ENCODE data around the gene INPP5F.

The INPP5F gene

DNA sequence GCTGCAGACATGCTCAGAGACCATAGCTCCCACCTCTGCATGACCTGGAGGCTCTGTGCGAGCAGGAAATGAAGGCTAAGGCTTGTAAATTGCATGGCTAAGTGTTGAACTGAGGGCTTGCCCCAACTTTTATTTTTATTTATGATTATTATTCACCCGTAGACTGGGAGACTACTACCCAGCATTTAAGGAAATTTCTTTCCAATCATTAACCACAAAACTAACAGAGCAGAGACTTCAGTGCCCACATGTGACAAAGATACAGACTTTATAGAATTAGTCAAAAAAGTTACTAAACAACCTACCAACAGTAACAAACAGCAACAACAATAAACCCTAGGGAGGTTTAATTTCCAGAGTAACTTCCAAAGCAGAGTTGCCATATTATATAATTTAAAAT is 107.1 kb downstream of the INPP5F start:
- TF ChIP-seq ESRRG (CRISPR knock-in tag; IDR thresholded peaks at IDR 0.05) (no peak), ARNTL (CRISPR knock-in tag; IDR thresholded peaks at IDR 0.05; ENCODE audit: borderline replicate concordance, low read depth) (no peak), ISL1 (CRISPR knock-in tag; IDR thresholded peaks at IDR 0.05) (no peak), TOX (CRISPR knock-in tag; IDR thresholded peaks at IDR 0.05; ENCODE audit: borderline replicate concordance) (no peak), TCF4 (CRISPR knock-in tag; IDR thresholded peaks at IDR 0.05; ENCODE audit: borderline replicate concordance) (no peak), SNAI2 (CRISPR knock-in tag; IDR thresholded peaks at IDR 0.05) (no peak), BACH2 (CRISPR knock-in tag; IDR thresholded peaks at IDR 0.05; ENCODE audit: borderline replicate concordance) (no peak), ZNF70 (CRISPR knock-in tag; IDR thresholded peaks at IDR 0.05) (no peak), ZFP30 (CRISPR knock-in tag; IDR thresholded peaks at IDR 0.05) (no peak), PPARA (CRISPR knock-in tag; IDR thresholded peaks at IDR 0.05; ENCODE audit: borderline replicate concordance) (no peak), ZNF565 (CRISPR knock-in tag; conservative IDR thresholded peaks at IDR 0.05; ENCODE audit: low read depth) (no peak), RARB (CRISPR knock-in tag; IDR thresholded peaks at IDR 0.05) (no peak), ZC3H10 (CRISPR knock-in tag; IDR thresholded peaks at IDR 0.05) (no peak), ZNF8 (CRISPR knock-in tag; IDR thresholded peaks at IDR 0.05) (no peak)
- TF ChIP-seq, protein P1, sequence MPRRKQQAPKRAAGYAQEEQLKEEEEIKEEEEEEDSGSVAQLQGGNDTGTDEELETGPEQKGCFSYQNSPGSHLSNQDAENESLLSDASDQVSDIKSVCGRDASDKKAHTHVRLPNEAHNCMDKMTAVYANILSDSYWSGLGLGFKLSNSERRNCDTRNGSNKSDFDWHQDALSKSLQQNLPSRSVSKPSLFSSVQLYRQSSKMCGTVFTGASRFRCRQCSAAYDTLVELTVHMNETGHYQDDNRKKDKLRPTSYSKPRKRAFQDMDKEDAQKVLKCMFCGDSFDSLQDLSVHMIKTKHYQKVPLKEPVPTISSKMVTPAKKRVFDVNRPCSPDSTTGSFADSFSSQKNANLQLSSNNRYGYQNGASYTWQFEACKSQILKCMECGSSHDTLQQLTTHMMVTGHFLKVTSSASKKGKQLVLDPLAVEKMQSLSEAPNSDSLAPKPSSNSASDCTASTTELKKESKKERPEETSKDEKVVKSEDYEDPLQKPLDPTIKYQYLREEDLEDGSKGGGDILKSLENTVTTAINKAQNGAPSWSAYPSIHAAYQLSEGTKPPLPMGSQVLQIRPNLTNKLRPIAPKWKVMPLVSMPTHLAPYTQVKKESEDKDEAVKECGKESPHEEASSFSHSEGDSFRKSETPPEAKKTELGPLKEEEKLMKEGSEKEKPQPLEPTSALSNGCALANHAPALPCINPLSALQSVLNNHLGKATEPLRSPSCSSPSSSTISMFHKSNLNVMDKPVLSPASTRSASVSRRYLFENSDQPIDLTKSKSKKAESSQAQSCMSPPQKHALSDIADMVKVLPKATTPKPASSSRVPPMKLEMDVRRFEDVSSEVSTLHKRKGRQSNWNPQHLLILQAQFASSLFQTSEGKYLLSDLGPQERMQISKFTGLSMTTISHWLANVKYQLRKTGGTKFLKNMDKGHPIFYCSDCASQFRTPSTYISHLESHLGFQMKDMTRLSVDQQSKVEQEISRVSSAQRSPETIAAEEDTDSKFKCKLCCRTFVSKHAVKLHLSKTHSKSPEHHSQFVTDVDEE (CRISPR knock-in tag; IDR thresholded peaks at IDR 0.05), result no peak
- TF ChIP-seq, protein P2, sequence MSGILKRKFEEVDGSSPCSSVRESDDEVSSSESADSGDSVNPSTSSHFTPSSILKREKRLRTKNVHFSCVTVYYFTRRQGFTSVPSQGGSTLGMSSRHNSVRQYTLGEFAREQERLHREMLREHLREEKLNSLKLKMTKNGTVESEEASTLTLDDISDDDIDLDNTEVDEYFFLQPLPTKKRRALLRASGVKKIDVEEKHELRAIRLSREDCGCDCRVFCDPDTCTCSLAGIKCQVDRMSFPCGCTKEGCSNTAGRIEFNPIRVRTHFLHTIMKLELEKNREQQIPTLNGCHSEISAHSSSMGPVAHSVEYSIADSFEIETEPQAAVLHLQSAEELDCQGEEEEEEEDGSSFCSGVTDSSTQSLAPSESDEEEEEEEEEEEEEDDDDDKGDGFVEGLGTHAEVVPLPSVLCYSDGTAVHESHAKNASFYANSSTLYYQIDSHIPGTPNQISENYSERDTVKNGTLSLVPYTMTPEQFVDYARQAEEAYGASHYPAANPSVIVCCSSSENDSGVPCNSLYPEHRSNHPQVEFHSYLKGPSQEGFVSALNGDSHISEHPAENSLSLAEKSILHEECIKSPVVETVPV (CRISPR knock-in tag; IDR thresholded peaks at IDR 0.05), result no peak
- TF ChIP-seq, protein P3, sequence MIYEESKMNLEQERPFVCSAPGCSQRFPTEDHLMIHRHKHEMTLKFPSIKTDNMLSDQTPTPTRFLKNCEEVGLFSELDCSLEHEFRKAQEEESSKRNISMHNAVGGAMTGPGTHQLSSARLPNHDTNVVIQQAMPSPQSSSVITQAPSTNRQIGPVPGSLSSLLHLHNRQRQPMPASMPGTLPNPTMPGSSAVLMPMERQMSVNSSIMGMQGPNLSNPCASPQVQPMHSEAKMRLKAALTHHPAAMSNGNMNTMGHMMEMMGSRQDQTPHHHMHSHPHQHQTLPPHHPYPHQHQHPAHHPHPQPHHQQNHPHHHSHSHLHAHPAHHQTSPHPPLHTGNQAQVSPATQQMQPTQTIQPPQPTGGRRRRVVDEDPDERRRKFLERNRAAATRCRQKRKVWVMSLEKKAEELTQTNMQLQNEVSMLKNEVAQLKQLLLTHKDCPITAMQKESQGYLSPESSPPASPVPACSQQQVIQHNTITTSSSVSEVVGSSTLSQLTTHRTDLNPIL (CRISPR knock-in tag; IDR thresholded peaks at IDR 0.05; ENCODE audit: low read depth), result no peak
- TF ChIP-seq, protein P4, sequence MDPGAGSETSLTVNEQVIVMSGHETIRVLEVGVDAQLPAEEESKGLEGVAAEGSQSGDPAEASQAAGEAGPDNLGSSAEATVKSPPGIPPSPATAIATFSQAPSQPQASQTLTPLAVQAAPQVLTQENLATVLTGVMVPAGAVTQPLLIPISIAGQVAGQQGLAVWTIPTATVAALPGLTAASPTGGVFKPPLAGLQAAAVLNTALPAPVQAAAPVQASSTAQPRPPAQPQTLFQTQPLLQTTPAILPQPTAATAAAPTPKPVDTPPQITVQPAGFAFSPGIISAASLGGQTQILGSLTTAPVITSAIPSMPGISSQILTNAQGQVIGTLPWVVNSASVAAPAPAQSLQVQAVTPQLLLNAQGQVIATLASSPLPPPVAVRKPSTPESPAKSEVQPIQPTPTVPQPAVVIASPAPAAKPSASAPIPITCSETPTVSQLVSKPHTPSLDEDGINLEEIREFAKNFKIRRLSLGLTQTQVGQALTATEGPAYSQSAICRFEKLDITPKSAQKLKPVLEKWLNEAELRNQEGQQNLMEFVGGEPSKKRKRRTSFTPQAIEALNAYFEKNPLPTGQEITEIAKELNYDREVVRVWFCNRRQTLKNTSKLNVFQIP (CRISPR knock-in tag; IDR thresholded peaks at IDR 0.05; ENCODE audit: borderline replicate concordance, low read depth), result no peak
- TF ChIP-seq, protein P5, sequence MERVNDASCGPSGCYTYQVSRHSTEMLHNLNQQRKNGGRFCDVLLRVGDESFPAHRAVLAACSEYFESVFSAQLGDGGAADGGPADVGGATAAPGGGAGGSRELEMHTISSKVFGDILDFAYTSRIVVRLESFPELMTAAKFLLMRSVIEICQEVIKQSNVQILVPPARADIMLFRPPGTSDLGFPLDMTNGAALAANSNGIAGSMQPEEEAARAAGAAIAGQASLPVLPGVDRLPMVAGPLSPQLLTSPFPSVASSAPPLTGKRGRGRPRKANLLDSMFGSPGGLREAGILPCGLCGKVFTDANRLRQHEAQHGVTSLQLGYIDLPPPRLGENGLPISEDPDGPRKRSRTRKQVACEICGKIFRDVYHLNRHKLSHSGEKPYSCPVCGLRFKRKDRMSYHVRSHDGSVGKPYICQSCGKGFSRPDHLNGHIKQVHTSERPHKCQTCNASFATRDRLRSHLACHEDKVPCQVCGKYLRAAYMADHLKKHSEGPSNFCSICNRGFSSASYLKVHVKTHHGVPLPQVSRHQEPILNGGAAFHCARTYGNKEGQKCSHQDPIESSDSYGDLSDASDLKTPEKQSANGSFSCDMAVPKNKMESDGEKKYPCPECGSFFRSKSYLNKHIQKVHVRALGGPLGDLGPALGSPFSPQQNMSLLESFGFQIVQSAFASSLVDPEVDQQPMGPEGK (CRISPR knock-in tag; IDR thresholded peaks at IDR 0.05; ENCODE audit: borderline replicate concordance), result no peak
- ATAC-seq, result no peak

DNA sequence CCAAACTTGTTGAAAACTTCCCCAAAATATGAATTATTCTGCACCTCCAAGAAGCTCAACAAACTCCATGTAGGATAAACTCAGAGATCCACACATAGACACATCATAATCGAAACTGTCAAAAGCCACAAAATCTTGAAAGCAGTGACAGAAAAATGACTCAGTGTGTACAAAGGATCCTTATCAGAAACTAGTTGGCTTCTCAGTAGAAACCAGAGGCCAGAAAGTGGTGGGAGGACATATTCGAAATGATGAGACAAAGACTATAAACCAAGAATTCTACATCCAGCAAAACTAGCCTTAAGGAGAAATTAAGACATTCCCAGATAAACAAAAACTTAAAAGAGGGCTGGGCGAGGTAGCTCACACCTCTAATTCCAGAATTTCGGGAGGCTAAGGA is 108.3 kb downstream of the INPP5F start:
- TF ChIP-seq, protein P5 (CRISPR knock-in tag; IDR thresholded peaks at IDR 0.05; ENCODE audit: borderline replicate concordance), result no peak
- no peak for TF ChIP-seq PPARA (CRISPR knock-in tag; IDR thresholded peaks at IDR 0.05; ENCODE audit: borderline replicate concordance)
- no peak for ATAC-seq

DNA sequence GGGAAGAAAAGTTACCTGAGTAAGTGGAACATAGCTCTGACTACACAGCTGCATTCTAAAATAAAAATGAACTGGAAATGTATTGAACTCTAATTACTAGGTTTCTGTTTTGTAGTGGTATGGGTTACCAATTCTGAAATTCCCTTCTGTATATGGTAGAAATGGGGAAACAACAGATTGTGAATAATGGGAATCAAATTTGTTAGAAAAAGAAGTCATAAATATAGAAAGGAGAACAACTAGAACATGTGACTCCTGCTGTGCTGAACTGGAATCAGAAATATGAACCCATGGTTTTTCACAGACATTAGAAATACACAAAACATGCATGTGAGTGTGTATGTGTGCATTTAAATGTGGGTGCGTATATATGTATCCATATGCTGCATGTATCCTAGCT is 119.8 kb downstream of the INPP5F start:
- TF ChIP-seq OSR1 (CRISPR knock-in tag; IDR thresholded peaks at IDR 0.05) (no peak), ESRRG (CRISPR knock-in tag; IDR thresholded peaks at IDR 0.05) (no peak), BACH2 (CRISPR knock-in tag; IDR thresholded peaks at IDR 0.05; ENCODE audit: borderline replicate concordance) (no peak)
- no peak for ATAC-seq

Data from SK-N-SH treated with all-trans-retinoic acid at 6 μM for 48 hours (cell line).